OCI-LY3 (cell line): ENCODE measurements around the gene CFAP69.

Source experiments
- H2AFZ ChIP-seq: fragments of 200-600, 300-600 bp; shearing (Covaris generic); 2 replicates; pipeline ENCODE4 v1.6.0; 2014; ENCODE audit warnings: antibody characterized with exemption, low read depth, low read length
- H3K27ac ChIP-seq: fragments of 200-600, 300-600 bp; sonication (generic); 2 replicates; pipeline ENCODE4 v1.5.1; 2014; ENCODE audit warnings: mild to moderate bottlenecking, low read length, moderate library complexity, mixed read lengths
- H3K27me3 ChIP-seq: fragments of 200-600, 300-600 bp; sonication (generic); 2 replicates; pipeline ENCODE4 v1.6.1; 2014; ENCODE audit warnings: low read depth, low read length, mixed read lengths
- H3K36me3 ChIP-seq: fragments of 200-600, 300-600 bp; sonication (generic); replicated peaks from 2 replicates; pipeline ENCODE3; 2014; ENCODE audit warnings: low read depth, low read length, mixed read lengths
- H3K4me1 ChIP-seq: fragments of 300-600, 200-600 bp; sonication (generic); 2 replicates; pipeline ENCODE4 v1.6.1; 2014; ENCODE audit warnings: low read length, mixed read lengths
- H3K4me2 ChIP-seq: fragments of 200-600, 300-600 bp; sonication (generic); 2 replicates; pipeline ENCODE4 v1.6.1; 2014; ENCODE audit warnings: low read length, mixed read lengths
- H3K4me3 ChIP-seq: fragments of 300-600, 200-600 bp; sonication (generic); 2 replicates; pipeline ENCODE4 v1.5.1; 2014; ENCODE audit warnings: antibody characterized with exemption, mild to moderate bottlenecking, low read length, moderate library complexity
- H3K79me2 ChIP-seq: fragments of 300-600, 200-600 bp; shearing (Covaris generic); 2 replicates; pipeline ENCODE4 v1.6.1; 2014; ENCODE audit warnings: mild to moderate bottlenecking, low read length, mixed read lengths
- H3K9ac ChIP-seq: fragments of 300-600, 200-600 bp; shearing (Covaris generic); 2 replicates; pipeline ENCODE4 v1.6.0; 2014; ENCODE audit warnings: mild to moderate bottlenecking, low read length, moderate library complexity
- H3K9me3 ChIP-seq: fragments of 200-600, 300-600 bp; shearing (Covaris generic); 2 replicates; pipeline ENCODE4 v1.6.1; 2014; ENCODE audit warnings: low read length, mixed read lengths; ENCODE audit not compliant: insufficient read depth
- H4K20me1 ChIP-seq: fragments of 200-600, 300-600 bp; sonication (generic); 2 replicates; pipeline ENCODE4 v1.6.1; 2016; ENCODE audit warnings: low read length, mixed read lengths; ENCODE audit not compliant: insufficient read depth
- CTCF ChIP-seq: fragments of 200-600, 300-600 bp; sonication (generic); IDR thresholded peaks from 2 replicates; pipeline ENCODE4 v1.5.1; 2014; ENCODE audit warnings: antibody characterized with exemption, low read length, low read depth
- EZH2phosphoT487 ChIP-seq: fragments of 200-600 bp; shearing (Covaris generic); IDR thresholded peaks from 2 replicates; pipeline ENCODE4 v1.6.1; 2018; ENCODE audit warnings: antibody characterized with exemption, mixed run types, low read depth

The CFAP69 gene

GRCh38 chr7:90222390-90222789 lies 22.6 kb upstream of the CFAP69 start:
- Histone ChIP-seq H3K79me2 (no peaks in the 10 kb centered on the region), H3K9ac (no peak overlapping the region), H3K9me3 (no peaks in the 10 kb centered on the region)

GRCh38 chr7:90222811-90223725 lies 21.9 kb upstream of the CFAP69 start:
- H3K4me3 ChIP-seq, result no peak overlapping the region
- TF ChIP-seq CTCF (no peak), EZH2phosphoT487 (no peak)
- no peak overlapping the region for H3K27ac ChIP-seq
- no peaks in the 10 kb centered on the region for H3K79me2 ChIP-seq
- no peaks in the 10 kb centered on the region for H3K9me3 ChIP-seq
- H4K20me1 ChIP-seq, result no peaks in the 10 kb centered on the region
- no peak overlapping the region for H2AFZ ChIP-seq
- no peaks in the 10 kb centered on the region for H3K27me3 ChIP-seq
- no peak overlapping the region for H3K4me2 ChIP-seq
- H3K9ac ChIP-seq, result no peak overlapping the region
- no peaks in the 10 kb centered on the region for H3K36me3 ChIP-seq
- no peaks in the 10 kb centered on the region for H3K4me1 ChIP-seq

More at GRCh38 chr7:90222390-90222789, 22.6 kb upstream of the CFAP69 start:
- no peak overlapping the region for H3K27ac ChIP-seq
- no peaks in the 10 kb centered on the region for H3K27me3 ChIP-seq
- no peak overlapping the region for H2AFZ ChIP-seq
- no peak for TF ChIP-seq CTCF
- TF ChIP-seq EZH2phosphoT487, result no peak
- H3K4me3 ChIP-seq, result no peak overlapping the region
- H3K4me2 ChIP-seq, result no peak overlapping the region
- H4K20me1 ChIP-seq, result no peaks in the 10 kb centered on the region
- H3K4me1 ChIP-seq, result no peaks in the 10 kb centered on the region
- no peaks in the 10 kb centered on the region for H3K36me3 ChIP-seq

- Histone ChIP-seq H3K4me3 (no peak overlapping the region), H4K20me1 (no peaks in the 10 kb centered on the region), H3K9me3 (no peaks in the 10 kb centered on the region), H3K27me3 (no peaks in the 10 kb centered on the region), H2AFZ (no peak overlapping the region), H3K36me3 (no peaks in the 10 kb centered on the region), H3K9ac (no peak overlapping the region), H3K4me1 (no peaks in the 10 kb centered on the region), H3K27ac (no peak overlapping the region), H3K4me2 (no peak overlapping the region), H3K79me2 (no peaks in the 10 kb centered on the region)
- TF ChIP-seq CTCF, result no peak
- no peak for TF ChIP-seq EZH2phosphoT487
Observed at GRCh38 chr7:90224195-90224594, 20.8 kb upstream of the CFAP69 start.

GRCh38 chr7:90225181-90225580 lies 19.8 kb upstream of the CFAP69 start:
- TF ChIP-seq EZH2phosphoT487 (no peak), CTCF (no peak)
- Histone ChIP-seq H2AFZ (no peak overlapping the region), H3K36me3 (no peaks in the 10 kb centered on the region), H3K4me3 (no peak overlapping the region), H3K79me2 (no peaks in the 10 kb centered on the region), H3K9ac (no peak overlapping the region), H3K27me3 (no peaks in the 10 kb centered on the region), H3K4me1 (peaks cover 6% of the 10 kb centered on the region), H4K20me1 (no peaks in the 10 kb centered on the region), H3K4me2 (no peak overlapping the region), H3K9me3 (no peaks in the 10 kb centered on the region), H3K27ac (no peak overlapping the region)
